Body of pancreas (tissue), 4 donors: ENCODE data around the gene MAGOHB. TPM values are rescaled to one million over a fixed set of nuclear protein-coding genes. Genes with fewer than 3 reads are reported as not detected.
A peak's percentile ranks its signal among the peaks of the same experiment; 100 is the strongest.

ENCODE experiments used
- ATAC-seq: fragments of 150-250 bp; one replicate; pipeline ENCODE4 v1.9.1; 2016
- DNase-seq, 4 donors: peaks; one replicate each; pipeline ENCODE4 v3.0.0-alpha.2; 2019
- H3K27ac ChIP-seq, 4 donors: fragments of 200-600 bp; sonication (generic); 1 replicate in 3 of 4; 2 replicates in 1 of 4; pipeline versions ENCODE4 v1.5.1 to v1.6.1; 2016 to 2019; ENCODE audit warnings: mild to moderate bottlenecking in 1 of 4, mixed read lengths in 1 of 4, moderate library complexity in 1 of 4
- H3K27me3 ChIP-seq, 2 donors: fragments of 200-600 bp; sonication (generic); one replicate each; pipeline ENCODE4 v1.6.0; 2016; ENCODE audit warnings: mild to moderate bottlenecking in 1 of 2
- H3K36me3 ChIP-seq, 2 donors: fragments of 200-600 bp; sonication (generic); replicated peaks in 1 of 2; 2 replicates each; pipeline ENCODE4 v1.5.1; 2016; ENCODE audit warnings: low read depth in 2 of 2; ENCODE audit not compliant: insufficient read depth in 1 of 2
- H3K4me1 ChIP-seq: fragments of 200-600 bp; sonication (generic); one replicate; pipeline ENCODE4 v1.6.0; 2016
- H3K4me3 ChIP-seq, 2 donors: fragments of 200-600 bp; sonication (generic); 1 replicate in 1 of 2; 2 replicates in 1 of 2; pipeline ENCODE4 v1.5.1; 2016 to 2019
- H3K9me3 ChIP-seq, 3 donors: fragments of 200-600 bp; sonication (generic); 1 replicate in 2 of 3; 2 replicates in 1 of 3; pipeline ENCODE4 v1.5.1; 2016
- CTCF ChIP-seq, 7 experiments: fragments of 450-650 bp in 4 of 7; fragments of 200-600 bp in 3 of 7; sonication (generic) in 3 of 7; IDR thresholded peaks; one replicate each; pipeline ENCODE4 v1.5.1; 2016 to 2019; ENCODE audit warnings: antibody characterized with exemption in 7 of 7
- POLR2A ChIP-seq, 3 donors: fragments of 450-650 bp; IDR thresholded peaks; one replicate each; pipeline ENCODE4 v1.6.1; 2016; ENCODE audit warnings: antibody characterized with exemption in 3 of 3, mild to moderate bottlenecking in 2 of 3
- WGBS, 2 donors: methylation state at CpG; one replicate each; pipeline ENCODE4 v1.1.5; 2017; 5-methylcytosine and 5-hydroxymethylcytosine counted together
- intact Hi-C: fragments of 100-400 bp; cut with DNase I; formaldehyde crosslinking; loops from one replicate; pipeline ENCODE4 v1.15.1; 2023
- total RNA-seq, 2 donors: library from RNA; depleted of rRNA; stranded (reverse); fragments of >200 nt; gene quantifications; one replicate each; pipeline ENCODE4 v1.1.0, GENCODE V29; 2016

MAGOHB gene
- total RNA-seq, 2 donors from 2014 or later, result 16.9 to 17.5 TPM

GRCh38 chr12:10610188-10610587 is 3.2 kb downstream of the MAGOHB start:
- Histone ChIP-seq H3K4me1 (peaks cover 15% of the 10 kb centered on the region), H3K9me3 (no peaks in the 10 kb centered on the region), H3K27me3 (no peaks in the 10 kb centered on the region), H3K4me3 (no peak overlapping the region), H3K36me3 (peaks cover 0 to 11% of the 10 kb centered on the region in 2 donors), H3K27ac (no peak overlapping the region)
- intact Hi-C loops, result no loop called here
- no peak for ATAC-seq
- no peak for DNase-seq
- 30 to 43% methylated on average over 3 of the region's 3 CpGs for WGBS, 2 donors
- TF ChIP-seq CTCF (IDR thresholded peaks at IDR 0.05), result no peak
- TF ChIP-seq POLR2A (IDR thresholded peaks at IDR 0.05), result no peak

GRCh38 chr12:10607885-10608458 is 5.4 kb downstream of the MAGOHB start:
- intact Hi-C loops, result no loop called here
- no peaks in the 10 kb centered on the region for H3K9me3 ChIP-seq
- ATAC-seq (no peak), DNase-seq (no peak)
- no peak overlapping the region for H3K4me3 ChIP-seq
- peak in 1 of 7 experiments; percentile 16 for TF ChIP-seq CTCF (IDR thresholded peaks at IDR 0.05)
- no peak for TF ChIP-seq POLR2A (IDR thresholded peaks at IDR 0.05)
- H3K4me1 ChIP-seq, result peaks cover 15% of the 10 kb centered on the region
- H3K36me3 ChIP-seq, result peaks cover 0 to 12% of the 10 kb centered on the region in 2 donors
- no peaks in the 10 kb centered on the region for H3K27me3 ChIP-seq
- 82 to 93% methylated on average over 3 of the region's 3 CpGs for WGBS, 2 donors
- H3K27ac ChIP-seq, result no peak overlapping the region

- Histone ChIP-seq H3K27me3 (no peaks in the 10 kb centered on the region), H3K9me3 (no peaks in the 10 kb centered on the region), H3K27ac (no peak overlapping the region), H3K4me1 (no peaks in the 10 kb centered on the region), H3K4me3 (no peak overlapping the region), H3K36me3 (peaks cover 0 to 8% of the 10 kb centered on the region in 2 donors)
- WGBS, 2 donors, result 87 to 94% methylated on average over 2 of the region's 2 CpGs
- ATAC-seq (no peak), DNase-seq (no peak)
- TF ChIP-seq CTCF (IDR thresholded peaks at IDR 0.05), result no peak
- TF ChIP-seq POLR2A (IDR thresholded peaks at IDR 0.05), result no peak
- intact Hi-C loops, result no loop called here
These were observed 11.5 kb downstream of the MAGOHB start for GRCh38 chr12:10601860-10602259.

GRCh38 chr12:10600988-10601387 is 12.4 kb downstream of the MAGOHB start:
- WGBS, 2 donors, result 86 to 87% methylated on average over 6 of the region's 6 CpGs
- Histone ChIP-seq H3K9me3 (no peaks in the 10 kb centered on the region), H3K27me3 (no peaks in the 10 kb centered on the region), H3K27ac (no peak overlapping the region), H3K36me3 (peaks cover 0 to 6% of the 10 kb centered on the region in 2 donors), H3K4me1 (no peaks in the 10 kb centered on the region), H3K4me3 (no peak overlapping the region)
- intact Hi-C loops, result no loop called here
- ATAC-seq (no peak), DNase-seq (no peak)
- TF ChIP-seq CTCF (IDR thresholded peaks at IDR 0.05) (no peak), POLR2A (IDR thresholded peaks at IDR 0.05) (no peak)

- Histone ChIP-seq H3K27me3 (no peaks in the 10 kb centered on the region), H3K4me1 (no peaks in the 10 kb centered on the region), H3K4me3 (no peak overlapping the region), H3K27ac (no peak overlapping the region), H3K36me3 (peaks cover 0 to 3% of the 10 kb centered on the region in 2 donors), H3K9me3 (no peaks in the 10 kb centered on the region)
- ATAC-seq (no peak), DNase-seq (no peak)
- TF ChIP-seq CTCF (IDR thresholded peaks at IDR 0.05) (no peak), POLR2A (IDR thresholded peaks at IDR 0.05) (no peak)
- intact Hi-C loops, result no loop called here
- 55 to 68% methylated on average over 2 of the region's 2 CpGs for WGBS, 2 donors
These were observed 17.5 kb downstream of the MAGOHB start for GRCh38 chr12:10595881-10596280.
